ENCODE measurements around the gene FTSJ3.

Gene FTSJ3

DNA sequence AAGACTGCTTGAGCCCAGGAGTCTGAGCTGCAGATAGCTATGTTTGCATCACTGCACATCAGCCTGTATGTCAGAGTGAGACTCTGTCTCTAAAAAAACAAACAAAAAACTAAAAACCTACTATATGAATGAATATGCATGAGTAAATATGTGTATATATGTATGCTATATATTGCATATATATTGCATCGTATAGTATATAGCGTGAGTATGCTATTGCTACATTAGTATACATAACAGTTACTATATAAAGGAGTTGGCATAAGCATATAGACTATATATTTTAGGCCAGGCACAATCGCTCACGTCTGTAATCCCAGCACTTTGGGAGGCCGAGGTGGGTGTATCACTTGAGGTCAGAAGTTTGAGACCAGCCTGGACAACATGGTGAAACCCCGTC is 37.4 kb downstream of the FTSJ3 start:
- TF ChIP-seq, protein P1, sequence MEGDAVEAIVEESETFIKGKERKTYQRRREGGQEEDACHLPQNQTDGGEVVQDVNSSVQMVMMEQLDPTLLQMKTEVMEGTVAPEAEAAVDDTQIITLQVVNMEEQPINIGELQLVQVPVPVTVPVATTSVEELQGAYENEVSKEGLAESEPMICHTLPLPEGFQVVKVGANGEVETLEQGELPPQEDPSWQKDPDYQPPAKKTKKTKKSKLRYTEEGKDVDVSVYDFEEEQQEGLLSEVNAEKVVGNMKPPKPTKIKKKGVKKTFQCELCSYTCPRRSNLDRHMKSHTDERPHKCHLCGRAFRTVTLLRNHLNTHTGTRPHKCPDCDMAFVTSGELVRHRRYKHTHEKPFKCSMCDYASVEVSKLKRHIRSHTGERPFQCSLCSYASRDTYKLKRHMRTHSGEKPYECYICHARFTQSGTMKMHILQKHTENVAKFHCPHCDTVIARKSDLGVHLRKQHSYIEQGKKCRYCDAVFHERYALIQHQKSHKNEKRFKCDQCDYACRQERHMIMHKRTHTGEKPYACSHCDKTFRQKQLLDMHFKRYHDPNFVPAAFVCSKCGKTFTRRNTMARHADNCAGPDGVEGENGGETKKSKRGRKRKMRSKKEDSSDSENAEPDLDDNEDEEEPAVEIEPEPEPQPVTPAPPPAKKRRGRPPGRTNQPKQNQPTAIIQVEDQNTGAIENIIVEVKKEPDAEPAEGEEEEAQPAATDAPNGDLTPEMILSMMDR (IDR thresholded peaks at IDR 0.05; ENCODE audit: insufficient read depth, missing control alignments) = no peak

DNA sequence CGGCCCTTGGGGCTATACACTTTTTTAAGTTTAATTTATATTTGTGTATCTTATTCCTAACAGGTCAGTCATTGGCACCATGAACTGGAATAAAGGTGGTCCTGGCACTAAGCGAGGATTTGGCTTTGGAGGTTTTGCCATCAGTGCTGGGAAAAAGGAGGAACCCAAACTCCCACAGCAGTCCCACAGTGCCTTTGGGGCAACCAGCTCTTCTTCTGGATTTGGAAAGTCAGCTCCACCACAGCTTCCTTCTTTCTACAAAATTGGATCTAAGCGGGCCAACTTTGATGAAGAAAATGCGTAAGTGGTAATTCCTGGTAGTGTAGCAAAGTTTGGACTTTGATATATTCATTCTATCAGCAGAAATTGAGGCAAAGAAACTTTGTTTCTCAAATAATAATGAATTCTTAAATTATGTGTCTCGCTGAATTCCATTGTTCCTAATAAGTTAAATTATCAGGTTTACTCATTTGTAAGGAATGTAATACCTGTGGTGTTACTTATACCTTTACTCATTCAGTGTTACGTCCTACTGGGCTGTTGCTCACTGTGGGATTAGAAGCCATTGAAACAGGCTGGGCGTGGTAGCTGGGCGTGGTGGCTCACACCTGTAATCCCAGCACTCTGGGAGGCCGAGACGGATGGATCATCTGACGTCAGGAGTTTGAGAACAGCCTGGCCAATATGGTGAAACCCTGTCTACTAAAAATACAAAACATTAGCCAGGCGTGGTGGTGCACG is 40.3 kb downstream of the FTSJ3 start:
- no peak for FAIRE-seq
- TF ChIP-seq, protein P1 (IDR thresholded peaks at IDR 0.05; ENCODE audit: insufficient read depth, missing control alignments) = no peak
- no peak for DNase-seq (ENCODE audit: insufficient read length, low spot score)

More for the DNA sequence above, 37.4 kb downstream of the FTSJ3 start:
- FAIRE-seq = no peak
- no peak for DNase-seq (ENCODE audit: insufficient read length, low spot score)

DNA sequence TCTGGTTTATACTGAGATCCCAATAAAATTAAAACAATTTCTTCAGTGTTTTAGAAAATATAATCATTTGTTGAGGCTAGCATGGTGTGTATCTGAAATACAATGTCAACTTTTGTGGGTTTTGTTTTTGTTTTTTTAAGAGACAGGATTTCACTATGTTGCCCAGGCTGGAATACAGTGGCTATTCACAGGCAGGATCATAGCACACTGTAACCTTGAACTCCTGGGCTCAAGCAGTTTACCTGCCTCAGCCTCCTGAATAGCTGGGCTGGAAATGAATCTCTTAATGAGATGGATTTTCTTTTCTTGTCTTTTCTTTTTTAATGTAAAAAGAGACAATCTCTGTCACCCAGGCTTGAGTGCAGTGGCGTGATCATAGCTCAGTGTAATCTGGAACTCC is 41.3 kb downstream of the FTSJ3 start:
- DNase-seq (ENCODE audit: insufficient read length, low spot score) = no peak
- TF ChIP-seq, protein P1 (IDR thresholded peaks at IDR 0.05; ENCODE audit: insufficient read depth, missing control alignments) = no peak
- no peak for FAIRE-seq

DNA sequence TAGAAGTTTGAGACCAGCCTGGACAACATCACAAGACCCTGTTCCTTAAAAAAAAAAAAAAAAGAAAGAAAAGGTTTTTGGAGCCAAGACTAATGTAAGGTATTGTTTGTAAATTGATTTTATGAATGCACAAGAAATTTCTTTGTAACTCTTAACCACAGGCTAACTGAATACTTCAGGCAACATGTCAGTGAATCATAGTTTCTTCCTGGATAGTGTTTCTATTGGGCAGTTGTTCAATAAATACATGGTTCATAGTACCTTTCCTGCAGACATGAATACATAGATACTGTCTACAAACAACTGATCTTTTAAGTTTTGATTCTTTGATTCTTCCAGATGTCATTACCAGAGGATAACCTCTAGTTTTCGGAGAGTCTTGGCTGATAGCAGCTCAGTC is 41.9 kb downstream of the FTSJ3 start:
- DNase-seq (ENCODE audit: insufficient read length, low spot score) (no peak), FAIRE-seq (no peak)
- TF ChIP-seq, protein P1 (IDR thresholded peaks at IDR 0.05; ENCODE audit: insufficient read depth, missing control alignments) = no peak

DNA sequence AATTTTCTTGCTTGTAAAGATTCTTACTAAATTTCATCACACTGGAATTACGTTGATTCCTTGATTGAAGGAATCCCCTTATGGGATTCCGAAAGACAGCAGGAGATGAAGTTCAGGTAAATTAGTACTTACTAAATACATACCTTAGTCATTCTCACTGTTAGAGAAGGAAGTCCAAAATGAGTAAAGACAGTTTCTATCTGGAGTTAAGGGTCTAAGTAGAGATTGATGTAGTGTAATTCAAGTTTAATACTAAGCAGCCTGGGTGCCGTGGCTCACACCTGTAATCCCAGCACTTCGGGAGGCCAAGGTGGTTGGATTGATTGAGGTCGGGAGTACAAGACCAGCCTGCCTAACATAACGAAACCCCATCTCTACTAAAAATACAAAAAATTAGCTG is 43.9 kb downstream of the FTSJ3 start:
- DNase-seq (ENCODE audit: insufficient read length, low spot score) = no peak
- FAIRE-seq = no peak
- TF ChIP-seq, protein P1 (IDR thresholded peaks at IDR 0.05; ENCODE audit: insufficient read depth, missing control alignments) = no peak

DNA sequence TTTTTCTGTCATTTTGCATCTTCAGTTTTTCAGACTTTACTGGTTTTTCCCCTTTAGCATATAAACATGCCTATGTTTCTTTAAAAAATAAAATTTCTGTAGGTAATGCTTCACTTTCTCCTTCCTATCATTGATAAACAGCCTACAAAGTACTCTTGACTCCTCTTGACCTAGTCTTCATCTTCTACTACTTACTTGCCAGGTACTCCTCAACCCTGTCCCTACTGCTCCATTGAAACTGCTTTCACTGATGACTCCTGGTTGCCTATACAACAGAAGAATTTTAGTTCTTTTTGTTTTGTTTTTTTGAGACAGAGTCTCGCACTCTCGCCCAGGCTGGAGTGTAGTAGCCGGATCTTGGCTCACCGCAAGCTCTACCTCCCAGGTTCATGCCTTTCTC is 46.5 kb downstream of the FTSJ3 start:
- no peak for DNase-seq (ENCODE audit: insufficient read length, low spot score)
- TF ChIP-seq, protein P1 (IDR thresholded peaks at IDR 0.05; ENCODE audit: insufficient read depth, missing control alignments) = no peak

DNA sequence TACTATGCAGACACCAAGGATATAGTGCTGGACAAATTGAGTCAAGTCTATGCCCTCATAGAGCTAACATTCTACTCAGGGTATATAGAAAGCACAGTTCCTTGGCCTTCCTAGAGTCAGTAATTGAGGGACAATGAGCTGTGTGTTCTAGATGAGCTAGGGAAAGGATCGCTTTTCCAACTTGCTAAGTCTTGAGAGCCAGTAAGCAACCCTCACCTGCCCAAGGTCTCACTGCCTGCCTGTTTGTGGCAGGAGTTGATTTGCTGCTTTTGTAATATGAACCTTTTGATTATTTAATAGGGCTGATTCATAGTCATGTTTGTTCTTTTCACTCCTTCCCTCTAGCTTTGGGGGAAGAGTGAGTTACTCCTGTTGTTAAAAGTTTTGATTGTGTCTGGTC is 47.0 kb downstream of the FTSJ3 start:
- DNase-seq (ENCODE audit: insufficient read length, low spot score) (no peak), FAIRE-seq (no peak)
- TF ChIP-seq, protein P1 (IDR thresholded peaks at IDR 0.05; ENCODE audit: insufficient read depth, missing control alignments) = no peak

More for the DNA sequence above, 46.5 kb downstream of the FTSJ3 start:
- FAIRE-seq = no peak

Measured in D721Med (cell line).